ENCODE results near the gene GAB2.

DNA sequence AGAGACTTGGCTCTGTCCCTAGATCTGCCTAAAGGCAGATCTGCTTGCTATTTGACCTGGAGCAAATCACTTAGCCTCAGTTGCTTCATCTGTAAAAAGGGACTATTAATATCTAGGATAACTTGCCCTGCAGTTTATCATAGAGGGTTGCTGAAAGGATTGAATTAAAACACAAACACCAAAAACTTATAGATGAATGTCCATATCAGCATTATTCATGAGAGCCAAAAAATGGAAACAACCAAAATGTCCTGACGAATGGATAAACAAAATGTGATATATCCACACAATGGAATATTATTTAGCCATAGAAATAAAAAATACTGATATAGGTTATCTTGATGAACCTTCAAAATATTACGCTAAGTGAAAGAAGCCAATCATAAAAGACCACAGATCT lies 161.7 kb downstream of the GAB2 start:
- TF ChIP-seq OSR1 (CRISPR knock-in tag; IDR thresholded peaks at IDR 0.05): no peak
- TF ChIP-seq, protein P1, sequence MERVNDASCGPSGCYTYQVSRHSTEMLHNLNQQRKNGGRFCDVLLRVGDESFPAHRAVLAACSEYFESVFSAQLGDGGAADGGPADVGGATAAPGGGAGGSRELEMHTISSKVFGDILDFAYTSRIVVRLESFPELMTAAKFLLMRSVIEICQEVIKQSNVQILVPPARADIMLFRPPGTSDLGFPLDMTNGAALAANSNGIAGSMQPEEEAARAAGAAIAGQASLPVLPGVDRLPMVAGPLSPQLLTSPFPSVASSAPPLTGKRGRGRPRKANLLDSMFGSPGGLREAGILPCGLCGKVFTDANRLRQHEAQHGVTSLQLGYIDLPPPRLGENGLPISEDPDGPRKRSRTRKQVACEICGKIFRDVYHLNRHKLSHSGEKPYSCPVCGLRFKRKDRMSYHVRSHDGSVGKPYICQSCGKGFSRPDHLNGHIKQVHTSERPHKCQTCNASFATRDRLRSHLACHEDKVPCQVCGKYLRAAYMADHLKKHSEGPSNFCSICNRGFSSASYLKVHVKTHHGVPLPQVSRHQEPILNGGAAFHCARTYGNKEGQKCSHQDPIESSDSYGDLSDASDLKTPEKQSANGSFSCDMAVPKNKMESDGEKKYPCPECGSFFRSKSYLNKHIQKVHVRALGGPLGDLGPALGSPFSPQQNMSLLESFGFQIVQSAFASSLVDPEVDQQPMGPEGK (CRISPR knock-in tag; IDR thresholded peaks at IDR 0.05; ENCODE audit: borderline replicate concordance): no peak

Data from SK-N-SH treated with all-trans-retinoic acid at 6 μM for 48 hours (cell line).